ENCODE measurements around the gene SOBP. TPM values are rescaled to one million over a fixed set of nuclear protein-coding genes. Genes with fewer than 3 reads are reported as not detected.

SOBP gene
- polyA plus RNA-seq, 2 of the 4 experiments (the other 2 are of a cell fraction): 0.18 to 0.53 TPM

- no peaks in the 10 kb centered on the region for H3K9me3 ChIP-seq
- TF ChIP-seq CTCF (IDR thresholded peaks at IDR 0.05) (no peak), CEBPB (IDR thresholded peaks at IDR 0.05) (no peak), CHD2 (IDR thresholded peaks at IDR 0.05; ENCODE audit: low read length, partially characterized antibody) (no peak), HES2 (IDR thresholded peaks at IDR 0.05) (no peak), ATOH8 (CRISPR knock-in tag; IDR thresholded peaks at IDR 0.05; ENCODE audit: low read depth) (no peak), ZNF302 (CRISPR knock-in tag; IDR thresholded peaks at IDR 0.05) (no peak), MYC (IDR thresholded peaks at IDR 0.05; ENCODE audit: borderline replicate concordance, low read length) (no peak), USF2 (IDR thresholded peaks at IDR 0.05) (no peak), HDAC2 (IDR thresholded peaks at IDR 0.05) (no peak), KDM5A (IDR thresholded peaks at IDR 0.05) (no peak), CHD4 (IDR thresholded peaks at IDR 0.05; ENCODE audit: borderline replicate concordance) (no peak), PBX3 (IDR thresholded peaks at IDR 0.05) (no peak), BCL3 (IDR thresholded peaks at IDR 0.05) (no peak), BHLHE40 (IDR thresholded peaks at IDR 0.05; ENCODE audit: low read depth, low read length) (no peak), HEYL (CRISPR knock-in tag; IDR thresholded peaks at IDR 0.05) (no peak), CBX2 (IDR thresholded peaks at IDR 0.05; ENCODE audit: borderline replicate concordance, low read depth) (no peak), RCOR1 (IDR thresholded peaks at IDR 0.05; ENCODE audit: low read depth, low read length) (no peak), HOXB5 (CRISPR knock-in tag; IDR thresholded peaks at IDR 0.05) (no peak)
- FAIRE-seq: no peak
- H3K4me1 ChIP-seq: no peaks in the 10 kb centered on the region
- ChIA-PET CTCF (no interaction called here), POLR2A (no interaction called here)
- no peak overlapping the region for H3K4me2 ChIP-seq
- DNase-seq (ENCODE audit: low read depth in 1 of 2, low spot score in 1 of 2): no peak
- H3K4me3 ChIP-seq: no peak overlapping the region
- 83% methylated on average over 1 of the region's 2 CpGs for WGBS (ENCODE audit: missing lambda C conversion rate)
- no peak for ATAC-seq
- no peak overlapping the region for H3K27ac ChIP-seq
Measured at GRCh38 chr6:107523794-107524193, 33.9 kb downstream of the SOBP start.

- ATAC-seq (no peak), FAIRE-seq (no peak), DNase-seq (ENCODE audit: low read depth in 1 of 2, low spot score in 1 of 2) (no peak)
- WGBS (ENCODE audit: missing lambda C conversion rate): 64% methylated on average over 3 of the region's 3 CpGs
- no peaks in the 10 kb centered on the region for H3K9me3 ChIP-seq
- H3K4me2 ChIP-seq: no peak overlapping the region
- ChIA-PET POLR2A (no interaction called here), CTCF (no interaction called here)
- H3K27ac ChIP-seq: no peak overlapping the region
- TF ChIP-seq MYC (IDR thresholded peaks at IDR 0.05; ENCODE audit: borderline replicate concordance, low read length) (no peak), HES2 (IDR thresholded peaks at IDR 0.05) (no peak), HDAC2 (IDR thresholded peaks at IDR 0.05) (no peak), MAX (IDR thresholded peaks at IDR 0.05) (no peak), TFCP2L1 (CRISPR knock-in tag; IDR thresholded peaks at IDR 0.05) (no peak)
- no peak overlapping the region for H3K4me3 ChIP-seq
- H3K4me1 ChIP-seq: no peaks in the 10 kb centered on the region
Measured at GRCh38 chr6:107524626-107525025, 34.7 kb downstream of the SOBP start.

Measured in A549 (cell line).